Prostate gland (tissue), 2 donors: ENCODE data around the gene ATG7.

Experiments used
- CTCF ChIP-seq, 4 experiments: fragments of 200-600 bp in 2 of 4; fragments of 450-650 bp in 2 of 4; sonication (generic) in 2 of 4; IDR thresholded peaks; 1 replicate in 3 of 4; 2 replicates in 1 of 4; pipeline ENCODE4 v1.5.1; 2016 to 2019; ENCODE audit warnings: antibody characterized with exemption in 4 of 4, mild to moderate bottlenecking in 2 of 4, moderate library complexity in 2 of 4
- POLR2A ChIP-seq: fragments of 450-650 bp; IDR thresholded peaks from one replicate; pipeline ENCODE4 v1.6.1; 2016; ENCODE audit warnings: antibody characterized with exemption, mild to moderate bottlenecking
- POLR2AphosphoS5 ChIP-seq: sonication (generic); formaldehyde crosslinking; IDR thresholded peaks from one replicate; pipeline ENCODE4 v1.6.1; 2017; ENCODE audit warnings: antibody characterized with exemption

- TF ChIP-seq CTCF (IDR thresholded peaks at IDR 0.05) (no peak), POLR2A (no peak), POLR2AphosphoS5 (no peak)
These were observed 79.3 kb downstream of the ATG7 start for GRCh38 chr3:11351451-11351850.
